Stimulated activated CD4-positive, alpha-beta T cell treated with anti-CD3 and anti-CD28 coated beads, Interleukin-1b, Interleukin-23, amount 100 ng/mL, for 48 hours (primary cell): Measurements from ENCODE around the gene CPSF2.

Experiments used
- DNase-seq: peaks from one replicate; pipeline ENCODE4 v3.0.0-alpha.2; 2020

CPSF2 gene

GRCh38 chr14:92121670-92122350, at the start of gene CPSF2, which contains the start of gene NDUFB1:
CPSF2 (plus strand) TSS chr14:92121969; CDS start chr14:92130985, 9,016 bp downstream.
NDUFB1 (minus strand) TSS chr14:92121706; CDS start chr14:92117637, 4,069 bp downstream.
- peak; percentile 83 for DNase-seq

DNA sequence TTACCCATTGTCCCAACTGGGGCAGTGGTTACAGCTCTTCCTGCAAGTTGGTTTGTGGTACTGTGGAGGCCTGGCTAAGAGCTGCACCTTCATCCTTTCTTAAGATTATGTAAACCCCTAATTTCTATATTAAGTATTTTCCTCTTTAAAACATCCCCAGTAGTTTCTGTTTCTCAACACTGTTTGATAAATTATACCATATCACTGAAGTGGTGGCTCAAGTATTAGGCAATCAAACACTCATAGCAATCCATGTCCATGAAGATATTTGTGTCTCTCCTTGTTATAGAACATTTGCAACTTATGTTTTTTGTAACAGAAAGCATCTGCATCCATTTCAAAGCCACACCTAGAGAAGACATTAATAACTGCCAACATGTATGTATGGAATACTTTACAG, 47.2 kb upstream of the CPSF2 start:
- no peak for DNase-seq

GRCh38 chr14:92088494-92088893, 33.3 kb upstream of the CPSF2 start:
- DNase-seq: no peak

GRCh38 chr14:92093320-92093719, 28.4 kb upstream of the CPSF2 start:
- no peak for DNase-seq

GRCh38 chr14:92099802-92100201, 22.0 kb upstream of the CPSF2 start:
- no peak for DNase-seq

DNA sequence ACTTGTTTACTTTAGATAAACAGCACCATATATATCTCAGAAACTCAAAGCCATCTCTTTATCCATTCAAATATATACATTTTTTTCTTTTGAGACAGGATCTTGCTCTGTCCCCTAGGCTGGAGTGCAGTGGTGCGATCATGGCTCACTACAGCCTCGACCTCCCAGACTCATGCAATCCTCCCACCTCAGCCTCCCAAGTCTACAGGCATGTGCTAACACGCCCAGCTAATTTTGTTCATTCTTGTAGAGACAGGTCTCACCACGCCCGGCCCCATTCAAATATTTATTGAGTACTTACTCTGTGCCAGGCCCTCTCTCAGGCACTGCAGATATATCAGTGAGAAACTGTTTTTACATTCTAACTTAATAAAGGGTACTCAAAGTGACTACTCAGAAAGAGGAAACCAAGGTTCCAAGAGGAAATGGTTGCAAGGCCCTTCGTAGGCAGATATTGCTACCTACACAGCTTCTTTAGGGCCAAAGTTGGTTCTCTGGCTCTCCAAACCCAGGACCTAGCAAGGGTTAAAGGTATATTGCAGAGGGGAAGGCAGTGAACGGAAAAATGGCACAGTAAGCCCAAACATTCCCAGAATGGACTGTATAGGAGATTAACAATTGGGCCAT, 18.3 kb upstream of the CPSF2 start:
- DNase-seq: no peak

DNA sequence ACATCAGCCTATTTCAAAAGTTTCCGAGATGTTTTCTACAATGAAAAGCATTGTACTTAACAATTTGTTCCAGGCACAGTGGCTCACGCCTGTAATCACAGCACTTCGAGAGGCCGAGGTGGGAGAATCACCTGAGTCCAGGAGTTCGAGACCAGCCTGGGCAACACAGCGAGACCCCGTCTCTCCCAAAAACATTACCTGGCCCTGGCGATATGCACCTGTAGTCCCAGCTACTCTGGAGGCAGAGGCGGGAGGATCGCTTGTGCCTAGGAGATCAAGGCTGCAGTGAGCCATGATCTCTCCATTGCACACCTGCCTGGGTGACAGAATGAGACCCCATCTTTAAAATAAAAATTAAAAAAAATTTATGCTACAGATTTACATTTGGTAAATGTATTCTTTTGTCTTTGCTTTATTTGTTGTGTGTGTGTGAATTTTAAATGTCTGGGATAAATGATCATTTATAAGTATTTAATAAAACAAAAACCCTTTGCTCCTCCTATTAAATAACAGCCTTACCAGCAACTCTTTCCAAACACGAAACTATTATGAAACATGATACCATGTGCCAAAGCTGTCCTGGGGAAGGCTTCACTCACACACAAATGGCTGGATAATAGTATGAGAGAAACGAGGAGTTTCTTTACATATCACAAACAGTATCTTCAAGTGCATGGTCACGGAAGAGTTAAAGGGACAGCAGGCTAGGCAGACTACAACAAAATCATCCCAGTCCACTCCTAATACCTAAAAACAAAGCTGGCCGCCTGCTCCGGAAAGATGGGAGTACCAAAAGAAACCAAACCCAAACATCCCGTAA, 16.5 kb upstream of the CPSF2 start:
- DNase-seq: no peak

DNA sequence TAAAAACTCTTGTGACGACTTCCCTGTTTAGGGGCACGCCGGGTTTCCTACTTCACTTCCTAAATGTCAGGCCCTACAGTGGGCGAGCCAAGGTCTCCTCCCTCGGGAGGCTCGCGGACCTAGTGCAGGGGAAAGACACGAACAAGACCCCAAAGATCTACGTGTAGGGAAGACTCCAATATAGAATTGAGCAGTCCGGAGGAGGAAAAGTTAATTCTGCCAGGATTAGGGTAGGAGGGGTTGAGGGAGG, 16.0 kb upstream of the CPSF2 start:
- DNase-seq: no peak

DNA sequence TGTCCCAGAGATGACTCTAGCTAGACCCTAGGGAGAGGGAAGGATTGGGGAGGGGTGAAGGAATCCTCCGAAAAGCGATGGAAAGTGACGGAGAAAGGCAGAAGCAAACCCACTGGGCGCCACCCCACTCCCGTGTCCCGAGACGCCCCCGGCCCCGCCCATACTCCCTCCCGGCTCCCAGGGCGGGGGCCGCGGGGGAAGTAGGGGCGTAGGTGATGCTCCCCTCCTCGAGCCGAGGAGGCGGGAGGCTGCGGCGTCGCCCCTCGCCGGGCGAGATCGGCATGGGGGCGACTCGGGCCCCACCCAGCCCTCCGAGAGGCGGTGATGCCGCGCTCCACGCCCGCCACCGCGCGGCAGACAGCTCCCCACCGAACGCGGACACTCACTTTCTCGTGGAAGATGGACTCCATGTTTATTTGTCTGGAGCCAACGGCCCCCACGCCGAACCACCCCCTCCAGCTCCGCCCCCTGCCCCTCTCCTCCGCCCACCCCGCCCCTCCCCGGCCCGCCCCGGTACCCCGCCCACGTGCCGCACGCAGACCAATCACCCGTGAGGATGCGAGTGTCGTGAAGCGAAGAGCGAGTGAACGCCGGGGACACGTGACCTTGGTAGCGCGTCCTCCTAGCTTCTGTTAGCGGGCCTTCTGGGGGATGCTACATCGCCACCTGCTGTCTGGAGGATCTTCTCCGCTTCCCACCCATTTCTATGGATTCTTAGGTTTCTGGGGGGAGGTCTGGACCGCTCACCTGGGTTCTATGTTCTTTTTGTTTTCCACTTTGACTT, 15.4 kb upstream of the CPSF2 start, which contains the start of gene ATXN3:
Gene ATXN3 (minus strand): TSS at position 440 of the 784 bp plus-strand sequence. CDS start 30 bp downstream, at position 410.
- DNase-seq: peak; percentile 97

- DNase-seq: peak; percentile 20
Measured at GRCh38 chr14:92108345-92109254, 13.2 kb upstream of the CPSF2 start.

DNA sequence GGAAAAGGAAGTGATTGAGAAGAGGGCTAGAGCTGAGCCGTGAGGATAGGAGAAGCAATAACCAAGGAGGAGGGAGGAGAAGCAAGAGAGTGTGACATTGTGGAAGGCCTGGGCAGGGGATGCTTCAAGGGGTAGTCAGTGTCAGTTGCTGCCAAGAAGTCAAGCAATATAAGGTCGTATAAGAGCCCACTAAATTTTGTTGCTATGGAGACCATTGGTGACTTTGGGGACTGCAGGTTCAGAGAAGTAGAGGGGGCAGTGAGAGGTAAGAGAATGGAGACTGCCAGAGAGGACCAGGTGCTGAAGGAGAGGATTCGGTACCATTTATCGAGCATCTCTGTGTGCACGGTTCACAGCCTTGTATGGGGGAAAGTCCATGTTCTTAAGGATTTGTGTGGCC, 12.3 kb upstream of the CPSF2 start:
- DNase-seq: no peak

DNA sequence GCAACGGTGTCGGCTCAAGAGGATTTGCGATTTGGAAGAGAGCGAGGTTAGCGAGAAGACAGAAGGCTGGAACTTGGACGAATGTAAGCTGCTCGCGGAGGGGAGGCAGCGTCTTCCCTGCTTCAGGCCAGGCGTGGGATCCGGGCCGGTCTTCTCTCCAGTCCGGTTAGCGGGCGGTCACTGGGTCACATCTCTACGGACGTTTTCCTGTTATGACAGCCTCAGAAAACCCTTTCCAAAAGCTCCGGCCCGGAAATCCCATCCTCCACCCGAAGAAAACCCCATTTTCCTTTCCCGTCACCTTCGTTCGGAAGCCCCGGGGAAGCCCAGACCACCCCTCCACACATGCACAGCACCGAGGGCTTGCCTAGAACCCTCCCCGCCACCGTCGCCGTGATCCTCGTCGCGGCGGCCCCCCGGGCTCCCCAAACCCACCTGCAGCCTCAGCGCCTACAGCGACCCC, 531 bp upstream of the CPSF2 start:
- no peak for DNase-seq

DNA sequence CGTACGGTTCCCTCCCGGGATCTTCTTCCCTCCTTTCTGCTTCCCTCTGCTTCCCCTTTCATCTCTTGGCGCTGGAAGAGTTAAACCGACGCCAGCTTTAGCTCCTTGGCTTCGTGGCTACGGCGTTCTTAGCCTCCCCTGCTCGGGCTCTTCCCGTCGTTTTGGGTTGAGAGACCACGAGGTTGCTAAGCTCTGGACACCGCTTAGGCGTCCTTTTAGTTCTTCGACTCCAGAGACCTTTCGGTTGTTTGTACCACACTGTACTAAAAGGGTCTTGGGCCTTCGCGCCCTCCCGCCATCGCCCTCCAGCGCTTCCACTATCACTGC, 545 bp downstream of the CPSF2 start:
- no peak for DNase-seq

GRCh38 chr14:92122761-92123160, 992 bp downstream of the CPSF2 start:
- no peak for DNase-seq

DNA sequence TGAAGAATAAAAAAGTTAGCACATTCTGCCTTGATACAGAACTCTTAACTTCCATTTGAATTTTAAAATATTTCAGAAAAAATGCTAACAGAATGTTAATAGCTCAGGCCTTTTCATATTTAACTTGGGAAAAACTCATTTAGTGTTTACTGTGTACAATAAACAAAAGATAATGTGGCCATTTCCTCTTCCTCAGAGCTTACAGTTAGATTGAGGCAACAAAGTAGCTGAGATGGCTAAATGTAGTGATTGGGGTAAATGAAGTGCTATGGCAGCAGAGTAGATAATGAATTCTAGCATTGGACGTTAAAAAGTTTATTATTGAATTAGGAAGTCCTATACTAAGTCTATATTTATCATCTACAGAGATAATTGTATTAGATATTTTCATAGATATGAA, 12.7 kb downstream of the CPSF2 start:
- no peak for DNase-seq

DNA sequence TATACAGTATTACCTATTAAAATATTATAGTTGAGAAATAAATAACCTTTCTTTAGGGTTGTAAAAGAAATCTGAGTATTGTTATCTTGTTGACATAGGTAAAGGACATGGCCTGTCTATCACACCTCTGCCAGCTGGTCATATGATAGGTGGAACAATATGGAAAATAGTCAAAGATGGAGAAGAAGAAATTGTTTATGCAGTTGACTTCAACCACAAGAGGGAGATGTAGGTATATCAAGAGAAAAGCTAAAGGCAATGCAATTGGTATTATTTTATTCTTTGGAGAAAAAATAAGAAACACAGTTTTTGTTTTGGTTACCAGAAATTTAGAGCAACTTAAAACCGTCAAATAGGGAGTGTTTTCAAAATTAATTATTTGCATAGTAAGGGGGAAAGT, 13.5 kb downstream of the CPSF2 start:
- DNase-seq: no peak

GRCh38 chr14:92143309-92143708, 21.5 kb downstream of the CPSF2 start:
- DNase-seq: no peak

GRCh38 chr14:92143962-92144361, 22.2 kb downstream of the CPSF2 start:
- no peak for DNase-seq

DNA sequence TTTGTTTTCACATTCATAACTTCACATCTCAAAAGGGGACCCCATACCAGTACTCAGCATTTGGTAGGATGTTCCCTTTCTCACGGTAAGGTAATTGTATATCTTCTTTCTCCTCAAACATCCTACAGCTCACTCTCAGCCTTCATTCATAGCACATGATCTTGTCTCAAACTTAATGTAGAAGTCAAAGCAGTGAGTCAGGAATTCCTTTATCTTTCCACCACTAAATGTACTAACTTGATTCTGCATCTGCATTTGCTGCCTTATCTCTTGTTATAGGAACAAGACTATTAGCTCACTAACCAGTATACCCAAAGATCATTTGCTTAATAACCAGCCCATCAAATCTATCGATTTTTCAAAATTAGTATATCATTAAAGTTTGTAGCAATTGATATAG, 22.9 kb downstream of the CPSF2 start:
- DNase-seq: no peak

DNA sequence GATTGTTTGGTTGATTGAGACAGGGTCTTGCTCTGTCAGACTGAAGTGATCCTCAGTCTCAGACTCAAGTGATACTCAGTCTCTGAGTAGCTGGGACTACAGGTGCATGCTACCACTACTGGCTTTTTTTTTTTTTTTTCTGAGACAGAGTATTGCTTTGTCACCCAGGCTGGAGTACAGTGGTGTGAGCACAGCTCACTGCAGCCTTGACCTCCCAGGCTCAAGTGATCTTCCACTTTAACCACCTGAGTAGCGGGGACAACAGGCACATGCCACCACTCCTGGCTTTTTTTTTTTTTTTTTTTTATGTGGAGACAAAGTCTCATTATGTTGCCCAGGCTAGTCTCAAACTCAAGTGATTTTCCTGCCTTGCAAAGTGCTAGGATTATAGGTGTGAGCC, 31.8 kb downstream of the CPSF2 start:
- no peak for DNase-seq

- DNase-seq: no peak
Measured at GRCh38 chr14:92154283-92154942, 32.6 kb downstream of the CPSF2 start.

DNA sequence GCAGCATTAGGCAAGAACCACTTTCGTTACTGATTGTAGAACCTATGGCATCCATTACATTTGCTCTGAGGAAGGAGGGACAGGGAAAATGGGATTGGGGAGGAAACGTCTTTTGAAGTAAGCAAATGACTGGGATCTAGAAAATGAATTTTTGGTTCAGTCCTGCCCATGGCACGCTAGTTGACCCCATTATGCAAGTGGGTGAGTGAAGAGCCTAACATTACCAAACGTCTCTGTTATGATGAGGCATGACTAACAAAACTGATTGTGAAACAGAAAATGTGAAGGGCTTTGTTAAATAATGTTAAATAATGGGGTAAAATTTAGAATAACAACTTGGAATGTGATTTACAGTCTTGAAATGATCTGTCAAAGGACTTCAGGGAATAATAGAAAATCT, 38.9 kb downstream of the CPSF2 start:
- DNase-seq: no peak
